Motor neuron (in vitro differentiated cells): Measurements from ENCODE around the gene CD244. TPM values are rescaled to one million over a fixed set of nuclear protein-coding genes. Genes with fewer than 3 reads are reported as not detected.
"Not testable (repeated sequence)": the region's sequence is repeated elsewhere in the genome, so short reads cannot be mapped to it uniquely, and the experiment has no call there.

Experiments used
- ATAC-seq, 8 experiments: fragments of 200-7000 bp; cut with Tn5 transposase; replicated peaks in 6 of 8; 2 replicates each; pipeline ENCODE4 v1.8.0; 2021; ENCODE audit warnings: mild to moderate bottlenecking in 8 of 8, moderate library complexity in 8 of 8
- H3K27ac ChIP-seq, 2 donors: fragments of 250-450 bp; sonication (Bioruptor Pico); 2 replicates each; pipeline ENCODE4 v1.9.0; 2021; ENCODE audit warnings: antibody characterized with exemption in 2 of 2, mild to moderate bottlenecking in 2 of 2, moderate library complexity in 1 of 2
- H3K4me1 ChIP-seq, 2 donors: fragments of 250-450 bp; sonication (Bioruptor Pico); replicated peaks in 1 of 2; 2 replicates each; pipeline ENCODE4 v1.6.1; 2021; ENCODE audit warnings: antibody characterized with exemption in 2 of 2, mild to moderate bottlenecking in 2 of 2, moderate library complexity in 1 of 2
- H3K4me3 ChIP-seq, 5 donors: fragments of 250-450 bp; sonication (Bioruptor Pico); 2 replicates each; pipeline ENCODE4 v1.9.0; 2021; ENCODE audit warnings: antibody characterized with exemption in 5 of 5, mild to moderate bottlenecking in 5 of 5, moderate library complexity in 4 of 5
- WGBS, 10 experiments: fragments of 450-650 bp; shearing (Covaris generic); methylation state at CpG; one replicate each; pipeline ENCODE4 v1.0.0; 2022; 5-methylcytosine and 5-hydroxymethylcytosine counted together
- in situ Hi-C, 9 experiments: fragments of 400-800 bp; cut with MboI; loops; one replicate each; pipeline ENCODE4 v1.15.0; 2021; ENCODE audit warnings: low sequenced_read_pairs in 9 of 9, low pct_unique_long_range_greater_than_20kb in 2 of 9; ENCODE audit not compliant: unreplicated experiment in 9 of 9
- total RNA-seq, 8 experiments: library from RNA; unstranded; fragments of 300-600 nt; gene quantifications; 2 replicates each; pipeline versions ENCODE4 v1.2.3 to v1.2.4, GENCODE V29; 2022

The CD244 gene
- total RNA-seq, 8 experiments from 2014 or later: 0.08 to 3.7 (median 0.31) TPM; not detected in 3

- ATAC-seq: peak in 2 of 8 experiments; percentile 34 to 46
- no peak overlapping the region for H3K4me3 ChIP-seq
- H3K4me1 ChIP-seq: no peaks in the 10 kb centered on the region
- in situ Hi-C loops: no loop called here
- no peak overlapping the region for H3K27ac ChIP-seq
- 0 to 86% (median 67%) methylated on average over 1 to 2 of the region's 2 CpGs; no CpG with 5 or more reads in 2 of the 10 experiments for WGBS, 10 experiments
These were observed 64.2 kb downstream of the CD244 start for GRCh38 chr1:160798439-160798838.

GRCh38 chr1:160797861-160798273 lies 64.8 kb downstream of the CD244 start:
- H3K4me1 ChIP-seq: no peaks in the 10 kb centered on the region
- no peak overlapping the region for H3K27ac ChIP-seq
- no peak for ATAC-seq
- WGBS, 10 experiments: 0 to 50% (median 21%) methylated on average over 1 to 4 of the region's 4 CpGs; no CpG with 5 or more reads in 3 of the 10 experiments
- H3K4me3 ChIP-seq: no peak overlapping the region
- in situ Hi-C loops: no loop called here

GRCh38 chr1:160797271-160797709 lies 65.4 kb downstream of the CD244 start:
- no peak for ATAC-seq
- in situ Hi-C loops: no loop called here
- 6 to 81% (median 60%) methylated on average over 1 to 3 of the region's 3 CpGs; no CpG with 5 or more reads in 1 of the 10 experiments for WGBS, 10 experiments

GRCh38 chr1:160795951-160796383 lies 66.7 kb downstream of the CD244 start, which contains the start of gene LY9:
TSS of gene LY9 (plus strand) at chr1:160796174. CDS start at chr1:160796188, 14 bp downstream.
- no peak within 1 kb of the TSS for H3K4me3 ChIP-seq
- H3K27ac ChIP-seq: no peak within 1 kb of the TSS
- ATAC-seq: no peak
- H3K4me1 ChIP-seq: no peaks in the 10 kb centered on the region
- WGBS, 10 experiments: 17 to 100% (median 87%) methylated on average over 1 to 4 of the region's 4 CpGs; no CpG with 5 or more reads in 2 of the 10 experiments
- in situ Hi-C loops: no loop called here

More at GRCh38 chr1:160797271-160797709, 65.4 kb downstream of the CD244 start:
- H3K4me3 ChIP-seq: no peak overlapping the region
- H3K27ac ChIP-seq: no peak overlapping the region
- no peaks in the 10 kb centered on the region for H3K4me1 ChIP-seq

- no peak overlapping the region for H3K4me3 ChIP-seq
- 0 to 61% (median 28%) methylated on average over 1 to 3 of the region's 3 CpGs; no CpG with 5 or more reads in 2 of the 10 experiments for WGBS, 10 experiments
- no peaks in the 10 kb centered on the region for H3K4me1 ChIP-seq
- no peak for ATAC-seq
- in situ Hi-C loops: no loop called here
- no peak overlapping the region for H3K27ac ChIP-seq
These were observed 68.3 kb downstream of the CD244 start for GRCh38 chr1:160794376-160794775.

GRCh38 chr1:160789702-160790611 lies 72.7 kb downstream of the CD244 start:
- ATAC-seq: peak in 2 of 8 experiments; percentile 41 to 53
- in situ Hi-C loops: no loop called here
- no peak overlapping the region for H3K27ac ChIP-seq
- H3K4me3 ChIP-seq: no peak overlapping the region
- WGBS, 10 experiments: 50 to 100% (median 91%) methylated on average over 2 to 13 of the region's 13 CpGs; no CpG with 5 or more reads in 2 of the 10 experiments
- H3K4me1 ChIP-seq: no peaks in the 10 kb centered on the region

- H3K27ac ChIP-seq: no peak overlapping the region
- in situ Hi-C loops: no loop called here
- no peak overlapping the region for H3K4me3 ChIP-seq
- WGBS, 10 experiments: 33 to 100% (median 85%) methylated on average over 1 to 10 of the region's 11 CpGs; no CpG with 5 or more reads in 4 of the 10 experiments
- no peaks in the 10 kb centered on the region for H3K4me1 ChIP-seq
- ATAC-seq: no peak
These were observed 73.5 kb downstream of the CD244 start for GRCh38 chr1:160789051-160789701.

GRCh38 chr1:160782988-160783765 lies 79.5 kb downstream of the CD244 start:
- H3K27ac ChIP-seq, ATAC-seq, H3K4me1 ChIP-seq, H3K4me3 ChIP-seq, in situ Hi-C loops: not testable (repeated sequence)
- WGBS, 10 experiments: 80 to 97% (median 90%) methylated on average over 1 to 10 of the region's 25 CpGs; no CpG with 5 or more reads in 5 of the 10 experiments

- Histone ChIP-seq H3K27ac (no peak overlapping the region), H3K4me1 (peaks cover 0 to 4% of the 10 kb centered on the region in 2 donors), H3K4me3 (no peak overlapping the region)
- in situ Hi-C loops: no loop called here
- ATAC-seq: no peak
- 52 to 95% (median 74%) methylated on average over 2 to 9 of the region's 9 CpGs; no CpG with 5 or more reads in 1 of the 10 experiments for WGBS, 10 experiments
These were observed 80.6 kb downstream of the CD244 start for GRCh38 chr1:160781914-160782689.

- no peak overlapping the region for H3K27ac ChIP-seq
- WGBS, 10 experiments: 5 to 100% (median 74%) methylated on average over 1 to 8 of the region's 8 CpGs
- in situ Hi-C loops: no loop called here
- no peak for ATAC-seq
- H3K4me3 ChIP-seq: no peak overlapping the region
- H3K4me1 ChIP-seq: peaks cover 0 to 4% of the 10 kb centered on the region in 2 donors
These were observed 81.4 kb downstream of the CD244 start for GRCh38 chr1:160781186-160781766.

GRCh38 chr1:160780398-160780755 lies 82.3 kb downstream of the CD244 start:
- no peak overlapping the region for H3K4me3 ChIP-seq
- no peak for ATAC-seq
- H3K27ac ChIP-seq: no peak overlapping the region
- H3K4me1 ChIP-seq: peaks cover 0 to 4% of the 10 kb centered on the region in 2 donors
- in situ Hi-C loops: no loop called here
- 57 to 100% (median 85%) methylated on average over 1 to 2 of the region's 2 CpGs; no CpG with 5 or more reads in 4 of the 10 experiments for WGBS, 10 experiments
